ENCODE data around the gene ENTPD8.

DNA sequence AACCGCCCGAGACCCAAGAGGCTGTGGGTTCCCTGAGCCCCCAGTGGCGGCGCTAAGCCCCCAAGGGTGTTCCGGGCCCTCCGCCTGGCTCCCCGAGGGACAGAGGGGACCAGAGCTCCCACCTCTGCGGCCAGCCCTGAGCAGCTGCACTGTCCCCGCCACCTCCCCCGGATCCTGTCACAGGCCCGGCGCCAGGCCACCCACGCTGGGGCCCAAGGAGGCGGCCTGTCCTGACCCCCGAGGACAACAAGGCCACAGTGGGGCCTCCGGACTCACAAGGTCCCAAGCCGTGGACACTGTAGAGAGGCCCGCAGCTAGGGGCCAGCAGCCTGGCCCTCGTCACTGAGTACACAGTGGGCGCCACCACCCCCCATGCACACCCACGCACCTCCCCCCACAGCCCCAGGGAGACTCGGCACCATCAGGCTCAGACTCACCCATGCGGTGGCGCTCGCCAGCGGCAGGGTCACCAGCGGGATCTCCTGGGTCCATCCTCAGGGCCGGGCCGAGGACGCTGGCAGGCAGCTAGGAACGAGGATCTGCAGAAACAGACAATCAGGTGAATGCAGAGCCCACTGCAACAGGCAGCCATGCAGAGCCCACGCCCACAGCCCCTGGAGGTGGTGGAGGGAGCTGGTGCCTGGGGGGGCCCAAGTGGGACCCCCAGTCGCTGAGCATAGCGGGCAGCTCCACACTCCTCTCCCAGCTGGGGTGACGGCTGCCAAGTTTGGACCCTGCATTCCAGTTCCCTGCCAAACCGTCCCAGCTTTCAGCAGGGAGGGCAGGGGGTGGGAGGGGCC, 46.1 kb downstream of the ENTPD8 start:
- no peak for TF ChIP-seq CTCF (conservative IDR thresholded peaks at IDR 0.05; ENCODE audit: low read depth, low read length)
- no peak for TF ChIP-seq SMC3 (IDR thresholded peaks at IDR 0.05; ENCODE audit: low read depth, low read length)
- no peak for TF ChIP-seq MAZ (IDR thresholded peaks at IDR 0.05; ENCODE audit: borderline replicate concordance, low read depth, low read length)
- TF ChIP-seq MAFK (IDR thresholded peaks at IDR 0.05; ENCODE audit: low read depth, low read length): no peak
- TF ChIP-seq POLR2A (IDR thresholded peaks at IDR 0.05; ENCODE audit: low read depth, low read length): no peak

Data from IMR-90 (cell line).